GM19455 (cell line): ENCODE measurements around the gene RNF11.

Experiments
- ATAC-seq: cut with Tn5 transposase; IDR thresholded peaks from one replicate; pipeline ENCODE4 v1.9.1; 2021; ENCODE audit not compliant: unreplicated experiment

Gene RNF11

GRCh38 chr1:51311826-51312225 is 75.8 kb downstream of the RNF11 start:
- ATAC-seq, result no peak

GRCh38 chr1:51312718-51313117 is 76.6 kb downstream of the RNF11 start:
- no peak for ATAC-seq

GRCh38 chr1:51313268-51313852 is 77.3 kb downstream of the RNF11 start:
- ATAC-seq, result no peak

GRCh38 chr1:51313961-51314777 is 78.1 kb downstream of the RNF11 start:
- no peak for ATAC-seq

GRCh38 chr1:51314974-51315373 is 78.9 kb downstream of the RNF11 start:
- ATAC-seq, result no peak

GRCh38 chr1:51316113-51316845 is 80.2 kb downstream of the RNF11 start:
- ATAC-seq, result no peak

- no peak for ATAC-seq
These were observed 80.7 kb downstream of the RNF11 start for GRCh38 chr1:51316846-51317120.

- ATAC-seq, result no peak
These were observed 81.7 kb downstream of the RNF11 start for GRCh38 chr1:51317798-51318197.

GRCh38 chr1:51320967-51321923 is 85.2 kb downstream of the RNF11 start:
- no peak for ATAC-seq

GRCh38 chr1:51321924-51322280 is 85.8 kb downstream of the RNF11 start:
- ATAC-seq, result no peak

- no peak for ATAC-seq
These were observed 86.5 kb downstream of the RNF11 start for GRCh38 chr1:51322417-51323101.
